PC-9 (cell line): ENCODE measurements around the gene PCDHB11. TPM values are rescaled to one million over a fixed set of nuclear protein-coding genes. Genes with fewer than 3 reads are reported as not detected.

Experiments
- BruUV-seq: library from RNA; stranded (reverse); fragments of 400-500 nt; replicated peaks from 2 replicates; lab custom pipeline; 2021; lab: Mats Ljungman, UMichigan
- CTCF ChIA-PET: fragments of 300-600 bp; sonication (Branson Sonifier 250); formaldehyde crosslinking; loops from one replicate; lab custom pipeline; 2022; ENCODE audit warnings: antibody characterized with exemption; lab: Charles Lee
- POLR2A ChIA-PET: fragments of 300-600 bp; sonication (Branson Sonifier 250); formaldehyde crosslinking; loops from one replicate; lab custom pipeline; 2022; ENCODE audit warnings: antibody characterized with exemption; ENCODE audit not compliant: unreplicated experiment; lab: Charles Lee
- DNase-seq, 2 experiments: peaks; one replicate each; pipeline versions ENCODE4 v3.0.0 to v3.0.0-alpha.2; 2015 to 2022; ENCODE audit warnings: mixed read lengths in 1 of 2
- H2AFZ ChIP-seq: fragments of 200-600 bp; sonication (generic); 2 replicates; pipeline ENCODE4 v1.8.1; 2017; ENCODE audit warnings: antibody characterized with exemption
- H3F3A ChIP-seq: fragments of 200-600 bp; sonication (generic); 2 replicates; pipeline ENCODE4 v1.8.1; 2017; ENCODE audit warnings: antibody characterized with exemption, mild to moderate bottlenecking, low read depth; ENCODE audit not compliant: insufficient read depth
- H3K27ac ChIP-seq: fragments of 200-600 bp; sonication (generic); 2 replicates; pipeline ENCODE4 v1.6.1; 2016; ENCODE audit warnings: mixed run types
- H3K27me3 ChIP-seq: fragments of 200-600 bp; sonication (generic); 2 replicates; pipeline ENCODE4 v1.6.1; 2016; ENCODE audit warnings: low read depth, mixed run types; ENCODE audit not compliant: insufficient read depth
- H3K36me3 ChIP-seq: fragments of 200-600 bp; sonication (generic); 2 replicates; pipeline ENCODE4 v1.6.1; 2016; ENCODE audit warnings: low read depth, mixed run types
- H3K4me1 ChIP-seq: fragments of 200-600 bp; sonication (generic); replicated peaks from 2 replicates; pipeline ENCODE4 v1.6.1; 2016; ENCODE audit warnings: mixed run types; ENCODE audit not compliant: insufficient read depth
- H3K4me2 ChIP-seq: fragments of 200-600 bp; sonication (generic); 2 replicates; pipeline ENCODE4 v1.6.1; 2017; ENCODE audit warnings: mixed run types
- H3K4me3 ChIP-seq: fragments of 200-600 bp; sonication (generic); 2 replicates; pipeline ENCODE4 v1.6.1; 2016; ENCODE audit warnings: mixed run types
- H3K79me2 ChIP-seq: fragments of 200-600 bp; sonication (generic); 2 replicates; pipeline ENCODE4 v1.6.1; 2017; ENCODE audit warnings: low read depth, mixed run types
- H3K9me2 ChIP-seq: fragments of 200-600 bp; sonication (generic); 2 replicates; pipeline ENCODE4 v1.8.1; 2017; ENCODE audit warnings: mild to moderate bottlenecking; ENCODE audit not compliant: insufficient read depth
- H3K9me3 ChIP-seq: fragments of 200-600 bp; sonication (generic); 2 replicates; pipeline ENCODE4 v1.8.1; 2016; ENCODE audit warnings: low read depth; ENCODE audit not compliant: insufficient read depth
- H4K20me1 ChIP-seq: fragments of 200-600 bp; sonication (generic); 2 replicates; pipeline ENCODE4 v1.8.1; 2017; ENCODE audit not compliant: insufficient read depth
- EZH2 ChIP-seq: fragments of 200-600 bp; sonication (generic); IDR thresholded peaks from 2 replicates; pipeline ENCODE4 v1.8.0; 2017; ENCODE audit warnings: antibody characterized with exemption, low read depth
- intact Hi-C: fragments of 100-400 bp; cut with micrococcal nuclease; formaldehyde crosslinking; loops from one replicate; pipeline ENCODE4 v1.10.0; 2022; ENCODE audit not compliant: unreplicated experiment
- total RNA-seq: library from RNA; stranded (reverse); gene quantifications from 2 replicates; pipeline ENCODE4 v1.2.3, GENCODE V29; 2021
- TF ChIP-seq, protein P1 (sequence below): fragments of 200-600 bp; sonication (generic); conservative IDR thresholded peaks from 2 replicates; pipeline ENCODE4 v1.6.1; 2017; ENCODE audit warnings: mixed run types, antibody characterized with exemption, mild to moderate bottlenecking, moderate library complexity

The PCDHB11 gene
- total RNA-seq, 1 experiment from 2014 or later = not detected

DNA sequence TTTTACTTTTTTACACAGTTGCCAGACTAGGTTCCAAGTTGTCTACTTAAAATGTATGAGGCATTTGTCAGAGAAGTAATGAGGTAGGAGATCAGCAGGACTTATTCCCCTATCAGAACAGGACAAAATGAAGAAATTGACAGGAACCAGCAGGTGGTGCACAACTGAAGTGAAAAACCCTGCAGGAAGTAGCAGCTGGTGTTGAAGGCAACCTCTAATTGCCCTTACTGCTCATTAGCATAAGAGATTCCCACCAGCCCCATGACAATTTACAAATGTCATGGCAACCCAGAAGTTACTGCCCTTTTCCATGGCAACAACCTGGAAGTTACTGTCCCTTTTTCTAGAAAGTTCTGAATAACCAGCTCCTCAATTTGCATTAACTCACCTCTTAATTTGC lies 51.1 kb downstream of the PCDHB11 start:
- no peak for TF ChIP-seq EZH2
- TF ChIP-seq, protein P1, sequence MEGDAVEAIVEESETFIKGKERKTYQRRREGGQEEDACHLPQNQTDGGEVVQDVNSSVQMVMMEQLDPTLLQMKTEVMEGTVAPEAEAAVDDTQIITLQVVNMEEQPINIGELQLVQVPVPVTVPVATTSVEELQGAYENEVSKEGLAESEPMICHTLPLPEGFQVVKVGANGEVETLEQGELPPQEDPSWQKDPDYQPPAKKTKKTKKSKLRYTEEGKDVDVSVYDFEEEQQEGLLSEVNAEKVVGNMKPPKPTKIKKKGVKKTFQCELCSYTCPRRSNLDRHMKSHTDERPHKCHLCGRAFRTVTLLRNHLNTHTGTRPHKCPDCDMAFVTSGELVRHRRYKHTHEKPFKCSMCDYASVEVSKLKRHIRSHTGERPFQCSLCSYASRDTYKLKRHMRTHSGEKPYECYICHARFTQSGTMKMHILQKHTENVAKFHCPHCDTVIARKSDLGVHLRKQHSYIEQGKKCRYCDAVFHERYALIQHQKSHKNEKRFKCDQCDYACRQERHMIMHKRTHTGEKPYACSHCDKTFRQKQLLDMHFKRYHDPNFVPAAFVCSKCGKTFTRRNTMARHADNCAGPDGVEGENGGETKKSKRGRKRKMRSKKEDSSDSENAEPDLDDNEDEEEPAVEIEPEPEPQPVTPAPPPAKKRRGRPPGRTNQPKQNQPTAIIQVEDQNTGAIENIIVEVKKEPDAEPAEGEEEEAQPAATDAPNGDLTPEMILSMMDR = no peak
- no peak overlapping the region for H2AFZ ChIP-seq
- no peaks in the 10 kb centered on the region for H4K20me1 ChIP-seq
- ChIA-PET POLR2A (no interaction called here), CTCF (no interaction called here)
- no peaks in the 10 kb centered on the region for H3K9me2 ChIP-seq
- no peaks in the 10 kb centered on the region for H3K27me3 ChIP-seq
- no peaks in the 10 kb centered on the region for H3K36me3 ChIP-seq
- intact Hi-C loops = no loop called here
- H3F3A ChIP-seq = no peaks in the 10 kb centered on the region
- H3K9me3 ChIP-seq = peaks cover 7% of the 10 kb centered on the region; the same call in 1 of the 2 replicates
- no peaks in the 10 kb centered on the region for H3K4me1 ChIP-seq
- DNase-seq = no peak
- H3K79me2 ChIP-seq = no peaks in the 10 kb centered on the region
- no TSS peak for BruUV-seq
- no peak overlapping the region for H3K27ac ChIP-seq
- no peak overlapping the region for H3K4me2 ChIP-seq
- no peak overlapping the region for H3K4me3 ChIP-seq

Other genes with a start within 250 kb of the PCDHB11 start
- 2.8 and 3.4 TPM in 2 replicates for gene PCDHAC2, start 233.2 kb upstream of the PCDHB11 start, total RNA-seq
- not detected in 2 replicates for gene PCDHB1, start 148.3 kb upstream of the PCDHB11 start, total RNA-seq
- gene PCDHB2, start 105.0 kb upstream of the PCDHB11 start, total RNA-seq = 2.8 and 4.0 TPM in 2 replicates
- 0.17 and 0.55 TPM in 2 replicates for gene PCDHB3, start 99.2 kb upstream of the PCDHB11 start, total RNA-seq
- gene PCDHB4, start 77.8 kb upstream of the PCDHB11 start, total RNA-seq = 0.09 and 0.13 TPM in 2 replicates
- not detected in 2 replicates for gene PCDHB5, start 64.4 kb upstream of the PCDHB11 start, total RNA-seq
- gene PCDHB6, start 49.6 kb upstream of the PCDHB11 start, total RNA-seq = not detected in 2 replicates
- not detected in 2 replicates for gene PCDHB7, start 27.0 kb upstream of the PCDHB11 start, total RNA-seq
- not detected in 2 replicates for gene PCDHB8, start 21.8 kb upstream of the PCDHB11 start, total RNA-seq
- gene PCDHB16, start 17.2 kb upstream of the PCDHB11 start, total RNA-seq = not detected in 2 replicates
- not detected in 2 replicates for gene PCDHB9, start 12.5 kb upstream of the PCDHB11 start, total RNA-seq
- gene PCDHB10, start 7.3 kb upstream of the PCDHB11 start, total RNA-seq = not detected in 2 replicates
- not detected in 2 replicates for gene PCDHB12, start 9.1 kb downstream of the PCDHB11 start, total RNA-seq
- gene PCDHB13, start 14.3 kb downstream of the PCDHB11 start, total RNA-seq = not detected in 2 replicates
- 0.07 TPM in 1 of 2 replicates, not detected in the other for gene PCDHB14, start 23.7 kb downstream of the PCDHB11 start, total RNA-seq
- gene PCDHB15, start 45.8 kb downstream of the PCDHB11 start, total RNA-seq = not detected in 2 replicates
- 0.33 and 0.55 TPM in 2 replicates for gene SLC25A2, start 104.4 kb downstream of the PCDHB11 start, total RNA-seq
- gene TAF7, start 121.2 kb downstream of the PCDHB11 start, total RNA-seq = 56.1 and 57.6 TPM in 2 replicates
- 0.07 TPM in 1 of 2 replicates, not detected in the other for gene PCDHGA1, start 130.9 kb downstream of the PCDHB11 start, total RNA-seq
- gene PCDHGA2, start 139.1 kb downstream of the PCDHB11 start, total RNA-seq = 0.11 and 0.13 TPM in 2 replicates
- not detected in 2 replicates for gene PCDHGA3, start 144.2 kb downstream of the PCDHB11 start, total RNA-seq
- not detected in 2 replicates for gene PCDHGB1, start 150.5 kb downstream of the PCDHB11 start, total RNA-seq
- gene PCDHGA4, start 155.4 kb downstream of the PCDHB11 start, total RNA-seq = not detected in 2 replicates
- gene PCDHGB2, start 160.4 kb downstream of the PCDHB11 start, total RNA-seq = 0.28 and 0.33 TPM in 2 replicates
- 0.13 and 0.20 TPM in 2 replicates for gene PCDHGA5, start 164.5 kb downstream of the PCDHB11 start, total RNA-seq
- not detected in 2 replicates for gene PCDHGB3, start 170.6 kb downstream of the PCDHB11 start, total RNA-seq
- gene PCDHGA6, start 174.3 kb downstream of the PCDHB11 start, total RNA-seq = 0.17 TPM in 1 of 2 replicates, not detected in the other
- not detected in 2 replicates for gene PCDHGA7, start 183.1 kb downstream of the PCDHB11 start, total RNA-seq
- gene PCDHGB4, start 188.1 kb downstream of the PCDHB11 start, total RNA-seq = not detected in 2 replicates
- not detected in 2 replicates for gene PCDHGA8, start 193.0 kb downstream of the PCDHB11 start, total RNA-seq
- gene PCDHGB5, start 198.3 kb downstream of the PCDHB11 start, total RNA-seq = not detected in 2 replicates
- gene PCDHGA9, start 203.2 kb downstream of the PCDHB11 start, total RNA-seq = not detected in 2 replicates
- not detected in 2 replicates for gene PCDHGB6, start 208.4 kb downstream of the PCDHB11 start, total RNA-seq
- gene PCDHGA10, start 213.4 kb downstream of the PCDHB11 start, total RNA-seq = 0.13 and 0.15 TPM in 2 replicates
- gene PCDHGB7, start 218.1 kb downstream of the PCDHB11 start, total RNA-seq = 0.13 and 0.17 TPM in 2 replicates
- gene PCDHGA11, start 221.4 kb downstream of the PCDHB11 start, total RNA-seq = 0.18 and 0.22 TPM in 2 replicates
- gene PCDHGA12, start 230.9 kb downstream of the PCDHB11 start, total RNA-seq = not detected in 2 replicates